HG03558 (cell line): ENCODE measurements around the gene MAP3K12.
"Not testable (repeated sequence)": the region's sequence is repeated elsewhere in the genome, so short reads cannot be mapped to it uniquely, and the experiment has no call there.

Experiments
- ATAC-seq: cut with Tn5 transposase; IDR thresholded peaks from one replicate; pipeline ENCODE4 v1.9.1; 2021; ENCODE audit warnings: moderate number of reproducible peaks; ENCODE audit not compliant: unreplicated experiment; ENCODE audit errors: extremely low read depth

The MAP3K12 gene

DNA sequence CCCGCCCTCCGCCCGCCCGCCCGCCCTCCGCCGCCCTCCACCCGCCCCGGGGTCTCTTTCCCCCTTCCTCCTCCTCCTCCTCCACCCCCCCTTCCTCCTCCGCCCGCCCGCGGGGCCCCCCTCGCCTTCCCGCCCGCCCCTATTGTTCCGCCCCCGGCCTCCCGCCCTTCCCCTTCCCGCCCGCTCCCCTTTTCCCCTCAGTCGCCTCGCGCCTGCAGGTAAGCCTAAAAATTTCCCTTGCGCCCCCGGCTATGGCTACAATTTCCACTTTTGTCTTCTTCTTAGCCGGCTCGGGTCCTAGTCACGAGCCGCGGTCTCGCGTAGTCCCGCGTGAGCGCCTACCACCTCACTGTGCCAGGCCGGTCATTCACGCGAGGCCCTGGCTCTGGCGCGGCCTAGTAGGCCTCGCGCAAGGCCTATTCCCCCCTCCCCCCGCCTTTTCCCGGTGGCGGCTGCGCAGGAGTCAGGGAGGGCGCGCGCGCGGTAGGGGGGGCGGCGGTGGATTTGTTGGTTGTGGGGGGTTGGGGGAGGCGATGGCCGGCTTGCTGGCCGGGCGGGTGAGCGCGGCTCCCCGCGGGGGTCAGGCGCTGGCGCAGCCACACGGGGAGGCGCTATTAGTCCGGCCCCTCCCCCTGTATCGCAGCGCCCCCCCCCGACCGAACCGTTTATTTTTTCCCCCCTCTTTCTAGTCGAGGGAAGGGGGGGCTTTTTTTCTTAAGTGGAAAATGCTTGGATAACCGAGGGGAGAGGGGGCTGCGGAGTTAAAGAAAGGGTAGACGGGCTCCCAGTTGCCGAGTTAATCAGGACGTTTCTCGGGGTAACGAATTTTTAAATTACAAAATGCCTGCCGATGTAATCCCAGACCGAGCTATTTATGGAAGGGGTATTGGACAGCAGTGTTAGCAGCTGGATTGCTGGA is 46.8 kb downstream of the MAP3K12 start:
- no peak for ATAC-seq

DNA sequence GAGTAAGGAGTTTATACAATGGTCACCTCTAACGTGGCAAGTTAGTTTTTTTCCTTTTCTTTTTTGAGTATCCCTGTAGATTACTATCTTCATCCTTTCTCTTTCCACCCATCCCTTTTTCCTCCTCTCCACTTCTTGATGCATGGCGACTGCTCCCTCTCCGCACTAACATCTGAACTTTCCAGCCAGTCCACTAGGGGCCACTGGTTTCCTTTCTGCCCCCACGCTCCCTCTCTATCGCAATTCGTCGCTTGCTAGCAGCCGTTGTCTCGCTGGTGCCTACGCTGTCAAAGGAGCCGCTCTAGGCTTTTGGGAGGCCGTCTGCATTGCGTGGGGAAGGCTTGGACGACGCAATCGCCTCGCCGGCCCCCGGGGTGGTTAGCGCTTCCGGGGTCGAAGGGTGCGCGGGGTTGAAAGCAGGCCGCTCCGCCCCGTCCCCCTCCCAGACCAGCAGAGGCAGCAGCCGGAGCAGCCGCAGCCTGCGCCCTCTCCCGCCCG is 47.5 kb downstream of the MAP3K12 start, which contains the start of gene PCBP2:
PCBP2 (plus strand) TSS at position 442 of the 498 bp plus-strand sequence. CDS start 2,699 bp downstream, outside the sequence.
- ATAC-seq: peak; percentile 87

- ATAC-seq: no peak
Measured at GRCh38 chr12:53450936-53451335, 48.3 kb downstream of the MAP3K12 start.

DNA sequence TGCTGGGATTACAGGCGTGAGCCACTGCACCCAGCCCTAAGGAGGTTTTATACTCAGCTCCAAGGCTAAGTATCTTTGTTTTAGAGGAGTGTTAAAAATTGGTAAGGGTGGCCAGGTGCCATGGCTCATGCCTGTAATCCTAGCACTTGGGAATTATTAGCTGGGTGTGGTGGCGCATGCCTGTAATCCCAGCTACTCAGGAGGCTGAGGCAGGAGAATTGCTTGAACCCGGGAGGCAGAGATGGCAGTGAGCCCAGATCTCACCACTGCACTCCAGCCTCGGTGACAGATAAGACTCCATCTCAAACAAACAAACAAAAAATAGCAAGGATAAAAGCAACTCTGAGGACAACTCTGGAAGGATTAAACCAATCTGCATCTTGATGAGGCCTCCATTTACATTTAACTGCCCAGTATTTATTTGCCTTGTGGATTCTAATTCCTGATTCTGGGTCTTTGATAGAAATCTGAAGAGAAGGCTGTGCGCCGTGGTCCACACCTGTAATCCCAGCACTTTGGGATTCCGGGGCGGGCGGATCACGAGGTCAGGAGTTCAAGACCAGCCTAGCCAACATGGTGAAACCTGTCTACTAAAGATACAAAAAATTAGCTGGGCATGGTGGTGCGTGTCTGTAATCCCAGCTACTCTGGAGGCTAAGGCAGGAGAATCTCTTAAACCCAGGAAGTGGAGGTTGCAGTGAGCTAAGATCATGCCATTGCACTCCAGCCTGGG is 54.5 kb downstream of the MAP3K12 start:
- not testable (repeated sequence) for ATAC-seq

DNA sequence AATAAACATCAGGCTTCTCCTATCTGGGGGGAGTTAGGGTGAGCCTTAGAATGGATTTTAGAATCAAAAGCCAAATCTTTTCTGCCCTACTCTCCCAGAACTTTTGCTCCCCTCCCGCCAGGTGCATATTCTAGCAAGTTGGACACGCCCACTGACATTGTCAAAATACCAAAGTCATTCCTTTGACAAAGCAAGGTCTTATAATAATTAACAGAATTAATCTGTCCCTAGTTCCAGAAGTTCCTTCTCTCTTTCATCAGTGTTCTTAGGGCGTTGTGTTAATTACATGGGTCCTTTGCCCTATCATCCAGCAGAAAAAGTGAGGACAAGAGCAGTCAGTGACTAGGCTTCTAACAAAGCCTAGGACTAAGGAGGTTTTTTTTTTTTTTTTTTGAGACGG is 55.3 kb downstream of the MAP3K12 start:
- no peak for ATAC-seq

DNA sequence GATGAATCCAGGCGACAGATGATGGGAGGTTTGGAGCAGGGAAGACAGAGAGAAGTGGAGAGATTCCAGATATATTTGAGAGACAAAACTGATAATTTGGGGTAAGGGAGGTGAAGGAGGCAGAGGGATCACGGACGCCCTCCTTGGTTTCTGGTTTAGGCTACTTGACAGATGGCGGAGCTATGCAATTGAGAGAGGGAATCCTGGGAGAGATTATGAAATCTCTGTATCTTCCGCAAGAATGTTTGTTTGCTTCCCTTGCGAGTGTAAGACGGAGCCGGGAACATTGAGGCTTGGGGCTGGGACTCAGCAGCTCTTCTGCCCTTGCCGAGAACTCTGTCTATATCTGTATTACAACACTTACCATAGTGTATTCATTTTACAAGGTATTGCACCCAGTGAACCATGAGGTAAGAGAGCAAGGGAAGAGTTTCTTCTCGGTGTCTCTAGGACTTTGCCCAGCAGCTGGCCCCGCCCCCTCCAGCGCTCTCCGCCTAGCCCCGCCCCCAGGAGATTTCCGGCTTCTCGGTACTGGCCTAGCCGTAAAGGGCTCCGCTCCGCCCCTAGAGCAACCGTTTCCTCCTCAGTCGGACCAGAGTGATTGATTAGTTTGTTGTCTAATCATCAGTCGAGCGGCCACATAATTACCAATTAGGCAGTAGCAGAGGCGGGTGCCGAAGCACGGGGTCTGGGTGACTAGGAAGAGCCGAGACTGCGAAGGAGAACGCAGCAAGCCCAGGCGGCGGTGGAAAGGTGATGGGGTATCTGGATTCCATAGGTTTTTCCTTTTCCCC is 58.0 kb downstream of the MAP3K12 start, which contains the start of gene PRR13:
PRR13 (plus strand) TSS at position 695 of the 794 bp plus-strand sequence. CDS start 981 bp downstream, outside the sequence.
- peak; percentile 98 for ATAC-seq

DNA sequence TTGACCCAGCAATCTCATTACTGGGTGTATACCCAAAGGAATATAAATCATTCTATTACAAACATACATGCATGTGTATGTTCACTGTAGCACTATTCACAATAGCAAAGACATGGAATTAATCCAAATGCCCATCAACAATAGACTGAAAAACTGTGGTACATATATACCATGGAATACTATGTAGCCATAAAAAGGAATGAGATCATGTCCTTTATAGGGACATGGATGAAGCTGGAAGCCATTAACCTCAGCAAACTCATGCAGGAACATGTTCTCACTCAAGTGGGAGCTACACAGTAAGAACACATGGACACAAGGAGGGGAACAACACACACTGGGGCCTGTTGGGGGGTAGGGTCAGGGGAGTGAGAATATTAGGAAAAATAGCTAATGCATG is 59.7 kb downstream of the MAP3K12 start:
- not testable (repeated sequence) for ATAC-seq

DNA sequence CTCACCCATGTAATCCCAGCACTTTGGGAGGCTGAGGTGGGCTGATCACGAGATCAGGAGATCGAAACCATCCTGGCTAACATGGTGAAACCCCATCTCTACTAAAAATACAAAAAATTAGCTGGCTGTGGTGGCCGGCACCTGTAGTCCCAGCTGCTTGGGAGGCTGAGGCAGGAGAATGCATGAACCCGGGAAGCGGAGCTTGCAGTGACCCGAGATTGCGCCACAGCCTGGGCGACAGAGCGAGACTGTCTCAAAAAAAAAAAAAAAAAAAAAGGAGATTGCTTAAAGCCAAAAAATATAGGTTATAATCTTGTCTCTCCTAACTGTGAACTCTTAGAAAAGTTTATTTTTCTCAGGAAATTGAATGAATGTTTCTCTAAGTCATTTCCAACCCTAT is 63.9 kb downstream of the MAP3K12 start:
- not testable (repeated sequence) for ATAC-seq

DNA sequence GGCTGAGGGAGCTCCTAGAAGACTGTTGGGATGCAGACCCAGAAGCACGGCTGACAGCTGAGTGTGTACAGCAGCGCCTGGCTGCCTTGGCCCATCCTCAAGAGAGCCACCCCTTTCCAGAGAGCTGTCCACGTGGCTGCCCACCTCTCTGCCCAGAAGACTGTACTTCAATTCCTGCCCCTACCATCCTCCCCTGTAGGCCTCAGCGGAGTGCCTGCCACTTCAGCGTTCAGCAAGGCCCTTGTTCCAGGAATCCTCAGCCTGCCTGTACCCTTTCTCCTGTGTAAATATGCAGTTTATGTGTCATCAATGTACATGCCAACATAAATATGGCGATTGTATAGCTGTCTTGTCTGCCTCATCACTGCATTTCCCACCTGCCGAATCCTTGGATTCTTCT is 68.1 kb downstream of the MAP3K12 start:
- ATAC-seq: no peak

DNA sequence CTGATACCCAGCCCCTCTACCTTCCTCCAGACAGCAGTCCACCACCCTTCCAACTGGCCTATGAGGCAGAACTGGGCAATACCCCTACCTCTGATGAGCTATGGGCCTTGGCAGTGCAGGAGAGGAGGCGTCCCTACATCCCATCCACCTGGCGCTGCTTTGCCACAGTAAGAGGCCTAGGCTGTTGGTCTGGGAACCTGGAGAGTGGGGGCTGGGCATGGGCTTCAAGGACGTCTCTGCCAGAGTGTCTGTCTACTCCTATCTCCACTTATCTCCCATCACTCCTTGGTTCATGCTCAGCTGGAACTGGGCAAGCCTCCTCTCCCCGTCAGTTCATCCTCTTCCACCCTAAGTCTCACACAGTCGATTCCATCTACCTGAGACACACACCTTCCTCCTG is 69.1 kb downstream of the MAP3K12 start:
- no peak for ATAC-seq
